AG09309 (cell line): ENCODE measurements around the gene EPYC.

ENCODE experiments used
- DNase-seq: peaks from one replicate; pipeline ENCODE4 v3.0.0-alpha.2; 2010; ENCODE audit warnings: low read depth
- H3K4me3 ChIP-seq: 2 replicates; pipeline ENCODE4 v1.5.1; 2011; ENCODE audit warnings: mild to moderate bottlenecking, low read depth, low read length, moderate library complexity; ENCODE audit not compliant: control insufficient read depth
- TF ChIP-seq, protein P1 (sequence below): IDR thresholded peaks from 2 replicates; pipeline ENCODE4 v1.5.1; 2011; ENCODE audit warnings: mild to moderate bottlenecking, low read depth, low read length, inconsistent platforms; ENCODE audit not compliant: insufficient read depth, control insufficient read depth; ENCODE audit errors: missing control alignments

EPYC gene

DNA sequence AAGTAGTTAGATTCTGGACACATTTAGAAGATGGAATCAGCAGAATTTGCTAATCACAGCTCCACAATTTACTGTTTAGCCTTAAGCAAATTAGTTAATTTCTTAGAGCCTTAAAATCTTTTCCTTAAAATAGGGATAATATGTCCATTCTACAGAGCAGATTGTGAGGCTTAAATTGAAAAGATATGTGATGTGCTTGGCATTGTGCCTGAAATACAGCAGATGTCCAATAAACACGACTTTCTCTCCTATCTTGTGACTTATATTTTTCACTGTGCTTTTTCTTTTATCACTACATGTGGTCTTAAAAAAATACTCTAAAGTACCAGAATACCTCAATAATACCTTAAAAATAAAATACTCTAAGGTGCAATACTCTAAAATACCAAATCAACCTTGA lies 80.4 kb downstream of the EPYC start:
- DNase-seq = no peak
- TF ChIP-seq, protein P1, sequence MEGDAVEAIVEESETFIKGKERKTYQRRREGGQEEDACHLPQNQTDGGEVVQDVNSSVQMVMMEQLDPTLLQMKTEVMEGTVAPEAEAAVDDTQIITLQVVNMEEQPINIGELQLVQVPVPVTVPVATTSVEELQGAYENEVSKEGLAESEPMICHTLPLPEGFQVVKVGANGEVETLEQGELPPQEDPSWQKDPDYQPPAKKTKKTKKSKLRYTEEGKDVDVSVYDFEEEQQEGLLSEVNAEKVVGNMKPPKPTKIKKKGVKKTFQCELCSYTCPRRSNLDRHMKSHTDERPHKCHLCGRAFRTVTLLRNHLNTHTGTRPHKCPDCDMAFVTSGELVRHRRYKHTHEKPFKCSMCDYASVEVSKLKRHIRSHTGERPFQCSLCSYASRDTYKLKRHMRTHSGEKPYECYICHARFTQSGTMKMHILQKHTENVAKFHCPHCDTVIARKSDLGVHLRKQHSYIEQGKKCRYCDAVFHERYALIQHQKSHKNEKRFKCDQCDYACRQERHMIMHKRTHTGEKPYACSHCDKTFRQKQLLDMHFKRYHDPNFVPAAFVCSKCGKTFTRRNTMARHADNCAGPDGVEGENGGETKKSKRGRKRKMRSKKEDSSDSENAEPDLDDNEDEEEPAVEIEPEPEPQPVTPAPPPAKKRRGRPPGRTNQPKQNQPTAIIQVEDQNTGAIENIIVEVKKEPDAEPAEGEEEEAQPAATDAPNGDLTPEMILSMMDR = no peak
- H3K4me3 ChIP-seq = no peak overlapping the region

DNA sequence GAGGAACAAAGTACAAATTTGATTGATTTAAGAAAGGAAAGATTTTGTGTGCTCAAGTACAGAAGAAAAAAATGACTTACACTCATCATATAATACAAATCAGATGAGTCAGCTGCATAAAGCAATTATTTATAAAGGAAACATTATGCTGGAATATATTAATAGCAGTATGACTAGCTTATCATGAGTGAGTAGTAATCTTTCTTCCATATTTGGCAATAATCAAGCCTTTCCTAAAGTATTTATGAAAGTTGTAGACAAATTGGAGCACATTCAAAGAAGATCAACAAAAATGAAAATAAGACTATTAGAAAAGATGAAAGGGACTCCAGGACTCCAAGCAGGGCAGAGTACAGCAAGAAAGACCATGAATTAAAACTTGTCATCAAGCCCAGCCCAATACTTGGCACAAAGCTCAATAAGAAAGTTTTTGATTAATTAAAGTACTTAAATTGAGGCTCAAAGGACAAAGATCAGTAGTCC lies 82.6 kb downstream of the EPYC start:
- TF ChIP-seq, protein P1 = no peak
- peak; percentile 33 for DNase-seq
- H3K4me3 ChIP-seq = no peak overlapping the region

DNA sequence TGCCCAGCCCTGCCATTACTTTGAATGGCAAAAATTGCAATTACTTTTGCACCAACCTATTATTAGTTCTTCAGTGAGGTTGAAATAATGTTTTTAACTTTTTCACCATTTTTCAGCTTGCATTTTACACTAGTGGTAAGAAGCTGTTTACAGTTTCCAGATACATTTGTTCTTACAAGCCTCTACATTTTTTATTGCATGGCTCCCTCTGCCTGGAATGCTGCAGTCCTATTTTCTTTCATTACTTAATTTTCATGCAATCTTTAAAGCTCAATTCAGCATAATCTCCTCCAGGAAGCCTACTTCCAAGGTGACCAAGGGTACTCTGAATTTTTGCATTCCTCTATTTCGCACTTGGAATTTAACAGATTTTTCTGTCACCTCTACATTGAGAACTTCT lies 83.2 kb downstream of the EPYC start:
- TF ChIP-seq, protein P1 = no peak
- no peak for DNase-seq
- no peak overlapping the region for H3K4me3 ChIP-seq

DNA sequence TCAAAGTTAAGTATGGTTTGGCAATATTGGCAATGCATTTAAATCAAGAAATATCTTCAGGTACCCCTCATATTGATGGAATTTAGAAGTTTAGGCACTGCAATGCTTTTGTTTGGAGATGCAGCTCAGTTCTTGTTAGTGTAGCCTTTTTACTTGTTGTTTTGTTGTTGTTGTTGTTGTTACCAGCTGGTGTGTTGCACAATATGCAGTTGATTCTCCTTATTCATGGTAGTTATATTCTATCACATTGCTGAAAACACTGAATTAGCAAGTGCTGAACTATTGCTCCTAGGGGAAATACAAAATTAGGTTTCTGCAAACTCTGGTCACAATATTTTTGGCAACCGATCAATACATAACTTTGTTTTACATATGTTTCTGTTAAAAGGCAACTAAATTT lies 84.5 kb downstream of the EPYC start:
- TF ChIP-seq, protein P1 = no peak
- no peak overlapping the region for H3K4me3 ChIP-seq

DNA sequence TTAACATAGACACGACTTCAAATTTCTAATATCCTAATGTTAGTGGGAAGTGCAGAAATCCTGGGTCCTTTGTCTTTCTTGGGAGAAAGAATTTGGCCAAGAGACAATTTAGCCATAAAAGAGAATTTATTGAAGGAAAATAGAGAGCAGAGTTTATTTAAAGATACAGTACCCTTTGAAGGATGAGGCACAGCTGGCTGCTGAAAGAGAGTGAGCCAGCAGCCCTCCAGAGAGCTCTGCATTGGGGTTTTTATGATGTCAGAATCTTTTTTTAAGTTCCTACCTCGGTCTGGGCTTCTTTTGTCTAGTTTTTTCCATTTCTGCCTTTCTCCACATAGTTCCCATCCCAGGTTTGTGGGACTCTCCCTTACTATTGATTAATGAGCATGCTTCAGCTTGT lies 87.3 kb downstream of the EPYC start:
- H3K4me3 ChIP-seq = no peak overlapping the region
- DNase-seq = no peak
- TF ChIP-seq, protein P1 = no peak

More for the DNA sequence above, 84.5 kb downstream of the EPYC start:
- DNase-seq = no peak

DNA sequence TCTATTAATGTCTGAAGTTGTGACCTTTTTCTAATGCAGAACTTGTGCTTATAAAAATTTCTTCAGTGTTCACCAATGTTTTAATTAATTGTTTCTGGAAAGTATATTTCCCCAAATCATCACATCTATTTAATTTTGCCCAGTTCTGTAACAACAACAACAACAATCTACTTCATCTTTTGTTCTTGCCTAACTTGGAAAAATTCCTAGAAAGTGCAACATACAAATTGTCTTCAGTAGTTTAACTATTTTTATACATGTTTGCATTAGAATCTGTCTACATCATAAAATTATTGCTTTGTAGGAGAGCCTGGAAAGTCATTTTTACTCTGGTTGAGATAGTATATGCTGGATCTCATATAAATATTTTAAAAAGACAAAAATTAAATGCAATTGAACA lies 88.3 kb downstream of the EPYC start:
- no peak for DNase-seq
- TF ChIP-seq, protein P1 = no peak
- H3K4me3 ChIP-seq = no peak overlapping the region

DNA sequence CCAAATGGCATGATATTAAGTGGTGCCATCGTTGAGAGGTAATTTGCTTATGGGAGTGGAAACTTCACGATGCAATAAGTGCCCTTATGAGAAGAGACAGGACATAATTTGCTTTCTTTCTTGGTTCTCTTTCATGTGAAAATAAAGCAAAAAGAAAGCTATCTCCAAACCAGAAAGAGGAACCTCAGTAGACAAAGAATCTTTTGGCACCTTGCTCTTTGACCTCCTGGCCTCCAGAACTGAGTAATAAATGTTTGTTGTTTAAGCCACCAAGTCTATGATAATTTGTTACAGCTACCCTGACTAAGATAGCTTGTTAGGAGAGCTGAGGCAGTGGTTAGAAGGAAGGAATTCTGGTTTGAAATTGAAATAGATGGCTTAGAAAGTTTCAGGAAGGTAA lies 89.4 kb downstream of the EPYC start:
- TF ChIP-seq, protein P1 = no peak
- DNase-seq = no peak
- no peak overlapping the region for H3K4me3 ChIP-seq
